Sigmoid colon (tissue), 7 donors: Measurements from ENCODE around the gene BUB1. TPM values are rescaled to one million over a fixed set of nuclear protein-coding genes. Genes with fewer than 3 reads are reported as not detected.

Experiments
- DNase-seq: peaks from one replicate; pipeline ENCODE4 v3.0.0-alpha.2; 2019
- H3K27ac ChIP-seq, 4 donors: fragments of 200-600 bp; sonication (generic); one replicate each; pipeline ENCODE4 v1.5.1; 2016 to 2019; ENCODE audit warnings: mild to moderate bottlenecking in 1 of 4
- H3K27me3 ChIP-seq, 3 donors: fragments of 200-600 bp; sonication (generic); one replicate each; pipeline ENCODE4 v1.5.1; 2019; ENCODE audit warnings: mild to moderate bottlenecking in 1 of 3
- H3K36me3 ChIP-seq, 4 donors: fragments of 200-600 bp; sonication (generic); one replicate each; pipeline ENCODE4 v1.5.1; 2016 to 2019
- H3K4me1 ChIP-seq, 4 donors: fragments of 200-600 bp; sonication (generic); one replicate each; pipeline ENCODE4 v1.5.1; 2017 to 2019
- H3K4me3 ChIP-seq, 4 donors: fragments of 200-600 bp; sonication (generic); one replicate each; pipeline ENCODE4 v1.5.1; 2017 to 2019; ENCODE audit warnings: mild to moderate bottlenecking in 2 of 4, moderate library complexity in 1 of 4
- H3K9me3 ChIP-seq, 4 donors: fragments of 200-600 bp in 3 of 4; sonication (generic) in 3 of 4; one replicate each; pipeline versions ENCODE4 v1.5.1 to v1.6.1; 2013 to 2019
- EP300 ChIP-seq, 4 donors: sonication (generic); formaldehyde crosslinking; IDR thresholded peaks; one replicate each; pipeline ENCODE4 v1.6.1; 2017; ENCODE audit warnings: antibody characterized with exemption in 4 of 4
- POLR2A ChIP-seq, 2 donors: fragments of 450-650 bp; IDR thresholded peaks; one replicate each; pipeline ENCODE4 v1.6.1; 2016; ENCODE audit warnings: antibody characterized with exemption in 2 of 2, mild to moderate bottlenecking in 2 of 2, moderate library complexity in 2 of 2
- POLR2AphosphoS5 ChIP-seq, 4 donors: sonication (generic); formaldehyde crosslinking; IDR thresholded peaks; one replicate each; pipeline ENCODE4 v1.6.1; 2017; ENCODE audit warnings: antibody characterized with exemption in 4 of 4
- WGBS, 2 donors: extraction: QIAGEN DNeasy Blood & Tissue Kit; methylation state at CpG; one replicate each; pipeline ENCODE4 v1.1.7; 2013; 5-methylcytosine and 5-hydroxymethylcytosine counted together
- intact Hi-C: fragments of 100-400 bp; cut with DNase I; formaldehyde crosslinking; loops from one replicate; pipeline ENCODE4 v1.15.1; 2023
- polyA plus RNA-seq, 3 donors: library from polyadenylated mRNA; stranded (reverse); fragments of 200-250 nt; gene quantifications; one replicate each; pipeline ENCODE4 v1.2.3, GENCODE V29; 2013
- total RNA-seq, 4 donors: library from RNA; depleted of rRNA; stranded (reverse); fragments of >200 nt; gene quantifications; one replicate each; pipeline ENCODE4 v1.1.0, GENCODE V29; 2016
- TF ChIP-seq, protein P1 (sequence below), 4 experiments: fragments of 450-650 bp in 3 of 4; fragments of 200-600 bp in 1 of 4; IDR thresholded peaks; one replicate each; pipeline ENCODE4 v1.5.1; 2016 to 2019; ENCODE audit warnings: antibody characterized with exemption in 4 of 4, mild to moderate bottlenecking in 3 of 4, moderate library complexity in 2 of 4
- donor health status: healthy with polysubstance abuse.
- donor health status: Bipolar disorder and iron deficiency.
- donor health status: healthy.

Gene BUB1
- total and polyA plus RNA-seq, 7 donors, result 0.33 to 12.3 (median 1.1) TPM

DNA sequence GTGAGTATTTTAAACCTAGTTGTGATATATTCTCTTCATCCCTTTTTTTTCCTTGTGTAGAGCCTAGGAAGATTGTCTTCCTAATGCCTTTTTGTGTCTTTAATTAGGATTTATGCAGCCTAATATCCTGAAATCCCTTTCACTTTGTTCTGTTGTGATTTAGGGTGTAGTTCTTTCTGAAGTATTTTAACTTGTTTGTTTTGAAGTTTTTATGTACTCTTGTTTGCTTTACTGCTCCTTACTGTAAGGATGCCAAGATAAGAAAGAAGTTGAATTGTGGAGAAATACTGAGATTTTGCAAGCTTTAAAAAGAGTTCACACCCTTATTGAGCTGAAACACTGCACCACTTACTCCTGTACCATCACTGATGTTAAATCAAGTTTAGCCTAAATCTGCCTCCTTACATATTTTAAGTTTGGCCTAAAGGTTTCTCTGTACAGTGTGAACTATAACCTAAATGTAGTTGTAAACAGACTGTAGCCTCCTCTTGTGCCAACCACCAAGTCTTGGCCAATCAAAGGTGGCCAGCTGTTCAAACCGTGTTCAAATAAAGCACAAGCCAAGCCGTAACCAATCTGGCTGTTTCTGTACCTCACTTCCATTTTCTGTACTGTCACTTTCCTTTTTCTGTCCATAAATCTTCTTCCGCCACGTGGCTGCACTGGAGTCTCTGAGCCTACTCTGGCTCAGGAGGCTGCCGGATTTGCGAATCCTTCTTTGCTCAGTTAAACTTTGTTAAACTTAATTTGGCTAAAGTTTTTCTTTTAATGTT is 36.8 kb upstream of the BUB1 start:
- no peak for TF ChIP-seq POLR2A (IDR thresholded peaks at IDR 0.05)
- TF ChIP-seq POLR2AphosphoS5 (IDR thresholded peaks at IDR 0.05), result no peak
- TF ChIP-seq, protein P1, sequence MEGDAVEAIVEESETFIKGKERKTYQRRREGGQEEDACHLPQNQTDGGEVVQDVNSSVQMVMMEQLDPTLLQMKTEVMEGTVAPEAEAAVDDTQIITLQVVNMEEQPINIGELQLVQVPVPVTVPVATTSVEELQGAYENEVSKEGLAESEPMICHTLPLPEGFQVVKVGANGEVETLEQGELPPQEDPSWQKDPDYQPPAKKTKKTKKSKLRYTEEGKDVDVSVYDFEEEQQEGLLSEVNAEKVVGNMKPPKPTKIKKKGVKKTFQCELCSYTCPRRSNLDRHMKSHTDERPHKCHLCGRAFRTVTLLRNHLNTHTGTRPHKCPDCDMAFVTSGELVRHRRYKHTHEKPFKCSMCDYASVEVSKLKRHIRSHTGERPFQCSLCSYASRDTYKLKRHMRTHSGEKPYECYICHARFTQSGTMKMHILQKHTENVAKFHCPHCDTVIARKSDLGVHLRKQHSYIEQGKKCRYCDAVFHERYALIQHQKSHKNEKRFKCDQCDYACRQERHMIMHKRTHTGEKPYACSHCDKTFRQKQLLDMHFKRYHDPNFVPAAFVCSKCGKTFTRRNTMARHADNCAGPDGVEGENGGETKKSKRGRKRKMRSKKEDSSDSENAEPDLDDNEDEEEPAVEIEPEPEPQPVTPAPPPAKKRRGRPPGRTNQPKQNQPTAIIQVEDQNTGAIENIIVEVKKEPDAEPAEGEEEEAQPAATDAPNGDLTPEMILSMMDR (IDR thresholded peaks at IDR 0.05), result no peak
- no peak for TF ChIP-seq EP300 (IDR thresholded peaks at IDR 0.05)
- no peaks in the 10 kb centered on the region for H3K9me3 ChIP-seq
- H3K36me3 ChIP-seq, result no peaks in the 10 kb centered on the region
- no peaks in the 10 kb centered on the region for H3K27me3 ChIP-seq
- no peaks in the 10 kb centered on the region for H3K4me1 ChIP-seq
- H3K27ac ChIP-seq, result no peak overlapping the region
- WGBS, 2 donors, result 28 to 39% methylated on average over 6 of the region's 6 CpGs
- H3K4me3 ChIP-seq, result no peak overlapping the region
- intact Hi-C loops, result no loop called here
- no peak for DNase-seq

DNA sequence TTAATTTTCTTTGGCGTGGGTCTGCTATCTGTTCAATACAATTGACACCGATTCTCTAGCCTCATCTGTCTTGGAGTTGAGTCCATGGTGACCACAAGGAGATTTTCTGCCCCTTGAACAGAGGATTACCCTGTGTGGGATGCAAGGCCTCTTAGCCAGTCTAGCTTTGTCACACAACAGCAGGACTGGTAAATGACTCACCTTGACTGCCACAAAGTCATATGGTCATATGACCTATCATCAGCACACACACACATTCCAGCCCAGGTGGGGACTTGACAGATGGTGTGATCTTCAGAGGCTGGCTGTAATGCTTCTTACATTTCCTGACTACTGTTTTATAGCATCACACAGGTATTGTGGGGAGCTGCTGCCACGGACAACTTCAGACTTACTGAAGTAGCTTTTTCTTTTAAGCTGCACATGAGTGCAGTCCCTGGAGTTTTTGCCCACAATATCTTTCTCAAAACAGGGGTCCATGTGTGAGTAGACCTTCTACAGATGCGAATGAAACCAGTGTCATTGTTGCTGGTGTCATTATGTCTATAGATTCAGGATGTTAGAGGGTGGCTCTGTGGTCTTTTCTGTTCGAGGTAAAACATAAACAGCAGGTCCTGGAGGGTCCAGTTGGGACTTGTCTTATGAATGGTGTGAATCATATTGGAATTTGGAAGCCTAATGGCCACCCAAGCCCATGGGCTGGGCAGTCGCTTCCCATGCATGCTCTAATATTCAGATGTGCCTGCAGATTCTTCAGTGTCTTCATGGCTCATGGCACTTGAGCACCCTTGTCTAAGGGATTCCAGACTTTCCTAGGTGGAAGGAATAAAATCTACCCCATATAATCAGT is 35.9 kb upstream of the BUB1 start:
- H3K4me1 ChIP-seq, result no peaks in the 10 kb centered on the region
- H3K27ac ChIP-seq, result no peak overlapping the region
- no peaks in the 10 kb centered on the region for H3K36me3 ChIP-seq
- no peaks in the 10 kb centered on the region for H3K9me3 ChIP-seq
- TF ChIP-seq POLR2AphosphoS5 (IDR thresholded peaks at IDR 0.05), result no peak
- no peak for TF ChIP-seq POLR2A (IDR thresholded peaks at IDR 0.05)
- TF ChIP-seq EP300 (IDR thresholded peaks at IDR 0.05), result no peak
- TF ChIP-seq, protein P1 (IDR thresholded peaks at IDR 0.05), result no peak
- DNase-seq, result no peak
- intact Hi-C loops, result no loop called here
- no peak overlapping the region for H3K4me3 ChIP-seq
- 87 to 89% methylated on average over 6 of the region's 6 CpGs for whole genome bisulfite sequencing, 2 donors
- H3K27me3 ChIP-seq, result no peaks in the 10 kb centered on the region

DNA sequence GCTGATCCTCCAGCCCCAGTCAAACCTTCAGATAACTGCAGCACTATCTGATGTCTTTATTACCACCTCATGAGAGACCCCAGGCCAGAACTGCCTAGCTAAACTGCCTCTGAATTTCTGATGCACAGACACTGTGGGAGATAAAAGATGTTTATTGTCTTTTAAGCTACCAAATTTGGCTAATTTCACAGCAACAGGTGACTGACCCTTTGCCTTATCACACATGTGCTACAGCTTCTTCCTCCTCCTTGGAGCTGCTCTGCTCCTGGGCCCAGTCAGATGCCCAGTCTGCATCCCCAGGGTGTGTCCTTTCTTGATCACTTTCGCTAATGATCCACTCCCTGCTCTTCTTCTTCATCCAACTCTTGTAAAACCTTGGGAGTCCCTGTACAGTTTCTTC is 34.9 kb upstream of the BUB1 start:
- H3K9me3 ChIP-seq, result no peaks in the 10 kb centered on the region
- DNase-seq, result no peak
- H3K27ac ChIP-seq, result no peak overlapping the region
- 75 to 91% methylated on average over 1 of the region's 1 CpG for WGBS, 2 donors
- H3K36me3 ChIP-seq, result no peaks in the 10 kb centered on the region
- intact Hi-C loops, result no loop called here
- TF ChIP-seq EP300 (IDR thresholded peaks at IDR 0.05), result no peak
- no peak for TF ChIP-seq POLR2A (IDR thresholded peaks at IDR 0.05)
- TF ChIP-seq, protein P1 (IDR thresholded peaks at IDR 0.05), result no peak
- no peak for TF ChIP-seq POLR2AphosphoS5 (IDR thresholded peaks at IDR 0.05)
- H3K4me1 ChIP-seq, result no peaks in the 10 kb centered on the region
- H3K4me3 ChIP-seq, result no peak overlapping the region
- H3K27me3 ChIP-seq, result no peaks in the 10 kb centered on the region

DNA sequence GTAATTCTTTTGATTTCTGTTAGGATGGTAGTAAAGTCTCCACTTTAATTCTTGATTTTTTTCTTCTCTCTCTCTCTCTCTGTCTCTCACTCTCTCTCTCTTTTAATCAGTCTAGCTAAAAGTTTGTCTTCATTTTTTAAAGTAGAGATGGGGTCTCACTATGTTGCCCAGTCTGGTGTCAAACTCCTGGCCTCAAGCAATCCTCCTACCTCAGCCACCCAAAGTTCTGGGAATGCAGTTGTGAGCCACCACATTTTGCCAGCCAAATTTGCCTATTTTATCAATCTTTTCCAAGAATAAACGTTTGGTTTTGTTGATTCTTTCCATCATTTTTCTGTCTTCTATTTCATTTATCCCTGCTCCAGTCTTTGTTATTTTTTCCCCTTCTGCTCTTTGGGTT is 30.6 kb upstream of the BUB1 start:
- H3K4me1 ChIP-seq, result no peaks in the 10 kb centered on the region
- 25 to 48% methylated on average over 1 of the region's 1 CpG for WGBS, 2 donors
- TF ChIP-seq, protein P1 (IDR thresholded peaks at IDR 0.05), result no peak
- TF ChIP-seq EP300 (IDR thresholded peaks at IDR 0.05) (no peak), POLR2A (IDR thresholded peaks at IDR 0.05) (no peak), POLR2AphosphoS5 (IDR thresholded peaks at IDR 0.05) (no peak)
- H3K36me3 ChIP-seq, result no peaks in the 10 kb centered on the region
- H3K9me3 ChIP-seq, result no peaks in the 10 kb centered on the region
- intact Hi-C loops, result no loop called here
- no peak overlapping the region for H3K4me3 ChIP-seq
- H3K27me3 ChIP-seq, result no peaks in the 10 kb centered on the region
- DNase-seq, result no peak
- no peak overlapping the region for H3K27ac ChIP-seq
